Measurements from ENCODE around the gene KRTAP10-11. TPM values are rescaled to one million over a fixed set of nuclear protein-coding genes. Genes with fewer than 3 reads are reported as not detected.

The KRTAP10-11 gene
- total RNA-seq, 1 donor from 2014 or later = not detected

DNA sequence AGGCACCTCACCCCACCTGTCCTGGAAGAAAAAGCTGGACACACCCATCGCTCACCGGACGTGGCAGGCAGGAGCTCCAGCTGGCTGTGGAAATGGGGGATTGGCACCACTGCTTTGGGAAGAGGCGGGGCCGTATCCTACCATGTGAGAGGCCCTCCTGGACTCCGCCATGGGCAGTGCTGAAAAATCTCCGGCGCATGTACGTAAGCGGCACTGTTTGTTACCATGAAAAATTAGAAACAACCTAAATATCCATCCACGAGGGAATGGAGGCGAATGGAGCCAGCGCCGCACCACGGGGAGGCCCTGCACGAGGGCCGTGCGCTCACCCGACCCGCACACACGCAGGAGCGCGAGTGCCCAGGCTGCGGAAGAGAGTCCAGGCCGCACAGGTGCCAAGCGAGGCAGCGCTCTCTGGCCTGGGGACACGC lies 31.2 kb upstream of the KRTAP10-11 start:
- DNase-seq (ENCODE audit: low read depth) = no peak
- TF ChIP-seq, protein P1, sequence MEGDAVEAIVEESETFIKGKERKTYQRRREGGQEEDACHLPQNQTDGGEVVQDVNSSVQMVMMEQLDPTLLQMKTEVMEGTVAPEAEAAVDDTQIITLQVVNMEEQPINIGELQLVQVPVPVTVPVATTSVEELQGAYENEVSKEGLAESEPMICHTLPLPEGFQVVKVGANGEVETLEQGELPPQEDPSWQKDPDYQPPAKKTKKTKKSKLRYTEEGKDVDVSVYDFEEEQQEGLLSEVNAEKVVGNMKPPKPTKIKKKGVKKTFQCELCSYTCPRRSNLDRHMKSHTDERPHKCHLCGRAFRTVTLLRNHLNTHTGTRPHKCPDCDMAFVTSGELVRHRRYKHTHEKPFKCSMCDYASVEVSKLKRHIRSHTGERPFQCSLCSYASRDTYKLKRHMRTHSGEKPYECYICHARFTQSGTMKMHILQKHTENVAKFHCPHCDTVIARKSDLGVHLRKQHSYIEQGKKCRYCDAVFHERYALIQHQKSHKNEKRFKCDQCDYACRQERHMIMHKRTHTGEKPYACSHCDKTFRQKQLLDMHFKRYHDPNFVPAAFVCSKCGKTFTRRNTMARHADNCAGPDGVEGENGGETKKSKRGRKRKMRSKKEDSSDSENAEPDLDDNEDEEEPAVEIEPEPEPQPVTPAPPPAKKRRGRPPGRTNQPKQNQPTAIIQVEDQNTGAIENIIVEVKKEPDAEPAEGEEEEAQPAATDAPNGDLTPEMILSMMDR (IDR thresholded peaks at IDR 0.05; ENCODE audit: insufficient read depth, low read length, severe bottlenecking) = no peak
- H3K4me3 ChIP-seq (ENCODE audit: low read depth, low read length) = no peak overlapping the region
- H3K36me3 ChIP-seq (ENCODE audit: control insufficient read depth, insufficient read depth, low read length) = no peaks in the 10 kb centered on the region
- no peaks in the 10 kb centered on the region for H3K27me3 ChIP-seq (ENCODE audit: control insufficient read depth, insufficient read depth, low read length)
- FAIRE-seq = no peak

- TF ChIP-seq, protein P1 (IDR thresholded peaks at IDR 0.05; ENCODE audit: insufficient read depth, low read length, severe bottlenecking) = no peak
- FAIRE-seq = no peak
- H3K27me3 ChIP-seq (ENCODE audit: control insufficient read depth, insufficient read depth, low read length) = no peaks in the 10 kb centered on the region
These were observed 30.7 kb upstream of the KRTAP10-11 start for GRCh38 chr21:44615466-44615865.

GRCh38 chr21:44615911-44616590 lies 30.2 kb upstream of the KRTAP10-11 start:
- Histone ChIP-seq H3K36me3 (ENCODE audit: control insufficient read depth, insufficient read depth, low read length) (no peaks in the 10 kb centered on the region), H3K4me3 (ENCODE audit: low read depth, low read length) (no peak overlapping the region), H3K27me3 (ENCODE audit: control insufficient read depth, insufficient read depth, low read length) (no peaks in the 10 kb centered on the region)
- TF ChIP-seq, protein P1 (IDR thresholded peaks at IDR 0.05; ENCODE audit: insufficient read depth, low read length, severe bottlenecking) = no peak
- DNase-seq (ENCODE audit: low read depth) = no peak
- no peak for FAIRE-seq

More at GRCh38 chr21:44615466-44615865, 30.7 kb upstream of the KRTAP10-11 start:
- no peak overlapping the region for H3K4me3 ChIP-seq (ENCODE audit: low read depth, low read length)
- H3K36me3 ChIP-seq (ENCODE audit: control insufficient read depth, insufficient read depth, low read length) = no peaks in the 10 kb centered on the region
- DNase-seq (ENCODE audit: low read depth) = no peak

GRCh38 chr21:44616591-44616926 lies 29.7 kb upstream of the KRTAP10-11 start:
- TF ChIP-seq, protein P1 (IDR thresholded peaks at IDR 0.05; ENCODE audit: insufficient read depth, low read length, severe bottlenecking) = no peak
- FAIRE-seq (no peak), DNase-seq (ENCODE audit: low read depth) (no peak)
- Histone ChIP-seq H3K36me3 (ENCODE audit: control insufficient read depth, insufficient read depth, low read length) (no peaks in the 10 kb centered on the region), H3K4me3 (ENCODE audit: low read depth, low read length) (no peak overlapping the region), H3K27me3 (ENCODE audit: control insufficient read depth, insufficient read depth, low read length) (no peaks in the 10 kb centered on the region)

GRCh38 chr21:44617071-44617501 lies 29.1 kb upstream of the KRTAP10-11 start:
- DNase-seq (ENCODE audit: low read depth) (no peak), FAIRE-seq (no peak)
- Histone ChIP-seq H3K36me3 (ENCODE audit: control insufficient read depth, insufficient read depth, low read length) (no peaks in the 10 kb centered on the region), H3K4me3 (ENCODE audit: low read depth, low read length) (no peak overlapping the region), H3K27me3 (ENCODE audit: control insufficient read depth, insufficient read depth, low read length) (no peaks in the 10 kb centered on the region)
- TF ChIP-seq, protein P1 (IDR thresholded peaks at IDR 0.05; ENCODE audit: insufficient read depth, low read length, severe bottlenecking) = no peak

GRCh38 chr21:44618504-44618903 lies 27.7 kb upstream of the KRTAP10-11 start:
- Histone ChIP-seq H3K27me3 (ENCODE audit: control insufficient read depth, insufficient read depth, low read length) (no peaks in the 10 kb centered on the region), H3K4me3 (ENCODE audit: low read depth, low read length) (no peak overlapping the region), H3K36me3 (ENCODE audit: control insufficient read depth, insufficient read depth, low read length) (no peaks in the 10 kb centered on the region)
- DNase-seq (ENCODE audit: low read depth) (no peak), FAIRE-seq (no peak)
- TF ChIP-seq, protein P1 (IDR thresholded peaks at IDR 0.05; ENCODE audit: insufficient read depth, low read length, severe bottlenecking) = no peak
